GM18526 (cell line): Measurements from ENCODE around the gene TMPRSS3.

ENCODE experiments used
- POLR2A ChIP-seq: IDR thresholded peaks from 3 replicates; pipeline ENCODE4 v1.6.1; 2011; ENCODE audit not compliant: insufficient read length; ENCODE audit errors: extremely low read depth

TMPRSS3 gene

DNA sequence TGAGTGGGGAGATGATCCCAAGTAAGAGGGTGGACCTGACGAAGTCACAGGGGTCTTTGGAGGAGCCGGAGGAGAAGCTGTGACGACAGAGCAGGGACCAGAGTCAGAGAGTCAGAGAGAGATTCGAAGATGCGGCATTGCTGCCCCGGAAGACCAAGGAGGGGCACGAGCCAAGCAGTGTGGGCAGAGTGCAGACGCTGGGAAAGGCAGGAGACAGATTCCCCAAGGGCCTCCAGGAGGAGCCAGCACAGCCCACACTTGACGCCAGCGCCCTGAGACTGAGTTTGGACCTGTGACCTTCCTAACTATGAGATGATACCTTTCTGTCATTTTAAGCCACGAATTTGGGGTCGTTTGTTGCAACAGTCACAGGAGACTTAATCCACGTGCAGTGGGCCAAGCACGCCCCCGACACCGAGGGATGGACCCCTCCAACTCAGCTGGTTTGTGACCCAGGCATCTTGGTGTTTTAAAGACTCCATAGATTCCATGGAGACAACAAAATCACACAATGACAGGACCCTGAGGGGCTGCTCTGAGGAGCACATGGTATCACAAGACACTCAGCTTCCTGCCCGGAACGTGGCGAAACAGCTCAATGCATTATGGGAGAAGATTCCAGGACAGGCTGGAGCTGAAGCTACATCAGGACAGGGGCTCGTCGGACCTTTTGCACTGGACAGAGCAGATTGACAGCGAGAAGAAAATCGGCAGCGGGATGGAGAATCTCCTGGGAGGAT is 18.5 kb downstream of the TMPRSS3 start:
- no peak for TF ChIP-seq POLR2A

DNA sequence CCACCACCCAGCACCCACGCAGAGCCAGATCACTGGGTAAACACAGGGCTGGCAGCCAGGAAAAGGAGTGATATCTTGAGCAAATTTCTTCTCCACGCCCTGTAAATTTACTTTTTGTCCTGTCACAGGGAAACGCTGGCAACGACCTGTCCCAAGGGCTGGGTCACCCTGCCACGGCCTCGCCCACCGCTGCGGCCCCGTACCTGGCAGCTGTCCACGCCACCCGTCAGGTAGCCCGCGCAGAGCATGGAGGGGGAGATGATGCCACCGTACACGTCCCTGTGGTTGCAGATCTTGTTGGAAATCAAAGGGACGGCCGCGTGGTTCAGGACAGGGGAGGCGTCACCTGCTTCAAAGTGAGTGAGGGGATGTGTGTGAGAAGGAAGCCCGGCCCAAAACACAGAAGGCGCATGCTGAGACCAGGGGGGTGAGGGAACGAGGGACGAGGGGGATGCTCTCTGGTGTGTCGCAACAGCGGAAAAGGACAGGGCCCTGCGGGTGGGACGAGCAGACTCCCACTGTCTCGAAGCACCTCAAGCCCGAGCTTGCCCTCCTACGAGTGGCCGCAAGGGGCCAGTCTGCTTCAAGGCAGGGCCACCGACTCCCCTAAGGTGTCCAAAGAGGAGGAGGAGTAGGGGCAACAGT is 19.4 kb downstream of the TMPRSS3 start:
- no peak for TF ChIP-seq POLR2A

DNA sequence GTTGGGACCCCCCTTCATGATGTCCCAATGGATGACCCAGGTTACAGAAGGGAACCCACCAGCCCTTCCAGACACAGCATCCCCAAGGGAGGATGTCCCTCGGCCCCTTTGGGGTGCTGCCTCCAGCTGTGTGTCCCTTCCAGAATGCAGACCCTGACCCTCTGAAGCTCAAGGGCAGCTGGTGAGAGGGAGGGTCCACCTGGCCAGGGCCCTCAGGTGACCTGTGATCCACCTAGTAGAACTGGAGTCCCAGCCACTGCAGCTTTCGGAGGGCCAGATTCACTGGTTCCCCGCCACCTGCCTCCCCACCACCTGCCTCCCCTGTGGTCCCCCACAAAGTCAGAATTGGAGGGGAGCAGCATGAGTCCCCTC is 19.9 kb downstream of the TMPRSS3 start:
- no peak for TF ChIP-seq POLR2A

GRCh38 chr21:42375506-42375905 is 20.3 kb downstream of the TMPRSS3 start:
- TF ChIP-seq POLR2A = no peak

- no peak for TF ChIP-seq POLR2A
These were observed 20.9 kb downstream of the TMPRSS3 start for GRCh38 chr21:42374864-42375499.

GRCh38 chr21:42374457-42374856 is 21.4 kb downstream of the TMPRSS3 start:
- TF ChIP-seq POLR2A = no peak

- no peak for TF ChIP-seq POLR2A
These were observed 21.9 kb downstream of the TMPRSS3 start for GRCh38 chr21:42373908-42374455.

DNA sequence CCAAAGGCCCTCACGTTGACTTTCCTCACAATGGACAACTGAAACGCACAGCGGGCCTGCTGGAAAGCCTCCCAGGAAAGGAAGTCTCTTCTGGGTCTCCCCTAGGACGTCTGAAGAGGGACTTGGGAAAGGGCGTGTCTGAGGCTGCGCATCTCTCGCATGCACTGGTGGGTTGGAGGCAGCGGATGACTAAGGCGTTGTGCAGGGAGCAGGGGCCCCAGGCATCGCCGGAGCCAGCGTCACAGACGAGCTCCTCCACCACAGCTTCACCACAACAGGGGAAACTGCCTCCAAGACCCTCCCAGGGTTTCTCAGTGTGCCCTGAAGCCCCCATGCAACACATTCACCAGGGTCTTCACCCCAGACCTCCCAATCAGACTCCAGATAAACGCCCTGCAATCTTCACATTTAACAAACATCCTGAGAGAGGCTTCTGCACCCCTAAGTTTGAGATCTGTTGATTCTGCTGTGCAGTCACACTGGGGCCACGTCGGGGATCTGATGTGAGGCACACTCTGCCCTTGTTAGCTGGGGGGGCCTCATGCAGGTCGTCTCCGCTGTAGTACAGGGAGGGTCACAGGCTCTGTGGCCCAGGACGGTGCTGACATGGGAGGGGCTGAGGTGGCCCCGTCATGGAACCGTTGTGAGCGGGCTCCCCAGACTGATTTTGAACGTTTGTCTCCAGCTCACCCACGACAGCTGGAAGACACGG is 22.5 kb downstream of the TMPRSS3 start:
- TF ChIP-seq POLR2A = no peak

GRCh38 chr21:42370894-42371654 is 24.8 kb downstream of the TMPRSS3 start:
- no peak for TF ChIP-seq POLR2A

DNA sequence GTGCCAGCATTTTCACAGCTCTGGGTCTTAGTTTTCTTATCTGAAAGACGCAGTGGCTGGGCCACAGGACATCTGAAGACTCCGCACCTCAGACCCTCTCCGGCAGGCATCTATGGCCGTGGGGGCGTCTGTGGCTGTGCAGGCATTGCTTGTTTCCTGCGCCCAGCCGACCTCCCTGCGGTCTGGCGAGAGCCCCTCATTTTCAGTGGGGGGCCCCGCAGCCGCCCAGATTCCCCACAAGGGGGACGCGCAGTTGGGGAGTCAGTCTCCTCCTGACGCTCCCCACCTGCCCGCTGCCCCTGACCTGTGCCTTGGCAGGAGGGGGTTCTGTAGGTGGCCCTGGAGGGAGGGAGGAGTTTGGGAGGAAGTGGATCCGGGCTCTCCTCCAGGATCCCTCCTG is 26.0 kb downstream of the TMPRSS3 start:
- TF ChIP-seq POLR2A = no peak

DNA sequence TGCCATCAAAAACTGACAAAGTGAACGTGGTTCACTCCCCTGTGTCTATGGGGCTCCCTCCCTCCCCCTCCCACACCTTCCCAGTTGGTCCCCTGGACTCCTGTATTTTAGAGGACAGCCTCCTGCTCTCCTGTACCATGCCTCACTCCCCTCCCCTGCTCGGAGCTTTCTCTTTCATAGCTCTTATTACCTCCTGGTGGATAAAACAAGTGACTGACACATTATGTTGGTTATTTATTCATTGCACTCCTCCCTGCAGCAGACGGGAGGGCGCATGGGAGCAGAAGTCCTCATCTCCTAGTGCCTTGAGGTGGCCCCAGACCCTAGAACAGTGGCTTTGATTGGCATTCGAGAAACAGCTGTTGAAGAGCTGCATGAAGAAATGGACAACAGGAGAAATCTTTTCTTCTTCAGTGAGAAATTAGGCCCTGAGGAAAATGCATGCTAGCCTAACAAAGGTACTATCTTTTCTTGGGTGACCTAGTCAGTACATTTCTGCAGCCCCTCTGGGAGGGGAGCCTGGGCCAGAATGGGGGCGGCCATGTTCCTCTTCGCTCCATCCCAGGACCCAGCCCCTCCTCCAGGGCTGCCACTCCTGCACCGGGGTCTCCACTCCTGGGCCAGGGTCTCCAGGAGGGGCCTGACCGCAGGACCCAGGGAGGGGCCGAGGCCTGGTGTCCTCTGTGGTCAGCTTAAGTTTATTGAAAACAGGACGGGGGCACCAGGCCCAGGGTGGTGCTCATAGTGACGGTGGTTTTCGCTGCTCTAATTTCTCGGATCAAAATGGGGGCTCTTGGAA is 28.3 kb downstream of the TMPRSS3 start:
- TF ChIP-seq POLR2A = no peak

- no peak for TF ChIP-seq POLR2A
These were observed 29.4 kb downstream of the TMPRSS3 start, which contains the start of gene TFF1 for GRCh38 chr21:42366292-42367010. Gene TFF1 (minus strand): TSS chr21:42366535. CDS start chr21:42366495, 40 bp downstream.

DNA sequence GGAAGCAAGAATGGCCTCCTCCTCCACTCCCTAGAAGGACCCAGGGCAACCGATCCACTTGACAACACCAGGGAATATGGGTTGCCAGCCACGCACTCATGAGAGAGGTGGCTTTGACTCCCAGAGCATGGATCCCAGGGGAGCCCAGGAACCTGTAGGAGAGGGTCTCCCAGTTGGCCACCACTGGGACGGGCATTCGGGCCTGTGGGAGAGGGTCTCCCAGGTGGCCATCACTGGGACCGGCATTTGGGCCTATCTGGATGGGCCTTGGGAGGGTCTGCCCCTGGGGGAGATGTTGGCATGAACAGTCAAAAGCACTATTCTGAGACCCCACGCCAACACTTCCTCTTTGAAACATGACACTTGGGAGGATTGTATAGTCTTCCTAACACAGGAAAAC is 30.1 kb downstream of the TMPRSS3 start:
- no peak for TF ChIP-seq POLR2A
